CD1c-positive myeloid dendritic cell (primary cell): Measurements from ENCODE around the gene LDAH.

Experiments used
- DNase-seq: peaks from one replicate; pipeline ENCODE4 v3.0.0-alpha.2; 2016; ENCODE audit errors: extremely low spot score

Gene LDAH

GRCh38 chr2:20682167-20682920, 140.6 kb downstream of the LDAH start:
- no peak for DNase-seq

GRCh38 chr2:20680744-20681375, 142.0 kb downstream of the LDAH start:
- DNase-seq = no peak

GRCh38 chr2:20678780-20679179, 144.1 kb downstream of the LDAH start:
- no peak for DNase-seq

DNA sequence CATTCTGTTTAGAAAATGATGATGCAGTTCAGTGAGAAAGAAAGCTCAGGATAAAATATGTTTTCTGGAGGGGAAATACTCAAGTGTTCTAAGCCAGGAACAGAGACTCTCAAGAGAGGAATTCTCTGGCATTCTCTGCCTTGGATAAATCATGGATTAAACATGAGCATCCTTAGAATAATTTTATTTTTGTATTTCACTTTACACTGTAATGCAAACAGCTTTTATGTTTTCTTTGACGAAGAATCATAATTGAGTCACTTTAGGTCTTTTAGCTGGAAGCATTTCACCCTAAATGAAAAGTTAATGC, 144.9 kb downstream of the LDAH start:
- no peak for DNase-seq

DNA sequence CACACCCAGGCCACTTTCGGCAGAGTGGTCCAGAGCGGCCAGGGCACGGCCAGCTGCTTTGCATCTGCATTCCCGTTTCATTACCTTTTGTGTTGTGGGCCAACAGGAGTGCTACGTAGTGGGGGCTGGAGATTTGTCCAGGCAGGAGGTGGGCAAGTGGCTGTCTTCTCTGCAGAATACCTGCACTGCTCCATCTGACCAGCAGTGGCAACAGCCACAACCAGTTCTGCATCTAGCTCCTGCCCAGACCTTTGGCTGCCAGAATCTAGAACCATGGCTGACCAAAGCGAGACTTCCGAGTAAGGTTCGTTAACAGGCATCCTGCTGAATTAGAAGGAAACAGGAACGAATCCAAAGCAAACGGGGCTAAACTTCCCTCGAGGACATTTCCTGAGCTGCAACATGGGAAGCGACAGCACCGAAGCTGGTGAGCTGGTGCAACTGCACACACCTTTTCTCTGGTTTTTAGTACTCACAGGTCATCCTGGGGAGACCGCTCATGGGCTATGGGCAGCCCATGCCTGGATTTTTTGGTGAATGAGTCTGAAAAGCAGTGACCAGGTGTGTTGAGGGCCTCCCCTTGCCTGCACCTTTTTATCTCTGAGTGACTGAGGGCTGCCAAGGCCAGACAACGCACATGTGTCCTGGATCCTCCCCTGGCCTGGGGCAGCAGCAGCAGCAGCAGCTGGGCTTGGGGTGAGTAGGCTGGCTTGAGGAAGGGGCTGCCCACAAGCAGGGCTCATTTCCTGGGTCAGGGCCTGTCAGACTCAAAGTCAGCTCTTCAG, 145.4 kb downstream of the LDAH start:
- no peak for DNase-seq

DNA sequence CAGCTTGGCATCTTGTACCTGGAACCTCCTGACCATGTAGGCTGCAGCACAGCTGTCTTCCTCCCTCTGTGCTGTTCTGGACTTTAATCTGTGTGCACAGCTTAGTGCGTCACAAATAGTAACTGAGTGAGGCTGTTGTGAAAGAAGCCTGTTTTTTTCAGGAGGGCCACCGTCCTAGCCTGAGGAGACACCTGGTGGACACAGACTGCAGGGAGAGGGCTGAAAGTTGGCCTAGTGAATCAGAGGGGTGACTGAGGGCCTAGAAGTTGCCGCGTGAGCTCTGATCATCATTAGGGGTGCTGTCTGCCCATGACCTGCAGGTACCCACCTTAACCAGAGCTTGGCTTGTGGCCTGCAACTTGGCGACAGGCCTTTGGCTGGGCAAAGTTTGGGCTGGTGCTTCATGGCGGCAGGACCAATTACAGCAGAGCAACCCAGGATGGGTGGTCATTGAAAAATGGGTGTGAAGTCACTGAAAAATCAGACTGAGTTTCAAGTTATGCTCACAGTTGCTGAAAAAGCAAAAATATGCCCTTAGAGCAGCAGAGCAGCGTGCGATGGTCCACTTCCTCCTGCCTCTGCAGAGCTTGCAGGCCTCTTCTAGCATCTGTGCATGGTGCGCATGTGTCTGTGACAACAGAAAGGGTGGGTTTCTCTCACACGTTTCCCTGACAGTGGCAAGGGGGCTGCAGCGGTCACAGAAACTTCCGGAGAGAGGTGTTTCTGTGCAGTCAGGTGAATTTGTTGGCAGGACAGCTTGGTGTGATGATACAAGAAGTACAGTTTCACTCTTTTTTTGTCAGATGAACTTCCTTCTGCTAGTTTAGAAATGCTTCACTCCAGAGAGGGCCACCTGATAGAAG, 146.3 kb downstream of the LDAH start:
- DNase-seq = no peak

GRCh38 chr2:20675701-20676352, 147.1 kb downstream of the LDAH start:
- DNase-seq = no peak

- DNase-seq = no peak
Measured at GRCh38 chr2:20674974-20675679, 147.8 kb downstream of the LDAH start.

DNA sequence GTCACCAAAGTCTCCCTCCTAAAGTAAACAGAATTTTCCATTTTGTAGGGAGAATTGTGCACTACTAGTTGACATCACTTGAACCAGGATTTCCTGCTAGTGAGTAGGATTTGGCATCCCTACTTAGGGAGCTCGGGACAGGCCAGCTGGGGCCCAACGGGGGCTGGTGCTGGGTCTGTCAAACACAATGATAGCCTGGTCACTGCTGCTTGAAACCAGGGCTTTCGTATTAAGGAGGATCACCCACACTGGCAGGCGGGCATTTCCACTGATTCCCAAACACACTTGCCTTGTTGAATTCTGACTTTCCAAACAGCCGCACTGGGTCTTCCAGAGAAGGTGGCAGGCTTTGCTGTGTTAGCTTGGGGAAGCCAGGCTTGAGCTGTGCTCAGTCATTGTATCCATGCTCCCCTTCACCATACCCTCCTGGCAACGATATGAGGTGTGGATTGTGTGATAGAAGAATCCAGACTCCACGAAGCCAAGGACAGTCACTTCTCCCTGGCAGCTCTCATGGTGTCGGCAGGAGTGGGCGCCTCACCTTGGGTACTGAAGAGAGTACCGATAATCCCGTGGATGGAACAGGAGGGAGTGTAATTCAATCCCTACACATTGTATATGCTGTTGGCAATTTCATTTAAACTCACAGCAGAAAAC, 148.5 kb downstream of the LDAH start:
- no peak for DNase-seq

DNA sequence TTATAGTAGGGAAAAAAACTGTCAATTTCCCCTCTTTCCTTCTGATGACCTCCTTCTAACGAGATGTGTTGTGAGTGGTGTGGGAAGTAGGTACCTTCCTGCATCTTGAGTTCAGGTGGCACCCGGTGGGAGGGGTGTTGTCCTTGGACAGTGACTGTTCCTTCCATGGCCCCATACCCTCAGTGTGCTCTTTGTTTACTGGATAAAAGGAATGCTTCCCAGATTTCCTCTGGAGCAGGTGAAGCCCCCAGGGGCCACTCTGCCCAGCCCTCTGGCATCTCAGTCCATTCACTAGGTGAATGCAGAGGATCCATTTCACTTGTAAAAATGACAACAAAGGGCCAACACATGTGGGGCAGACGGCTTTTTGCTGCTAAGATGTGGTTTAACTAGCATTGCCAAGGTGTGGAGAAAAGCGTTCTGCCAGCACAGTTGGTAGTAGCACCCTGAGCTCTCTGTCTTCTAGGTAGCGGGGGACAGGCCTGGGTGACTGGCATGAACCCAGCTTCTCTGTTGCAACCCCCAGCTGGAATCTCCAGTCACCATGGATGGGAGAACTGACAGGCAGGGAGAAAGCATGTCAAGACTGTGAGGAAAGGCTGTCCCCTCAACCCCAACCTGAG, 149.1 kb downstream of the LDAH start:
- DNase-seq = no peak

- no peak for DNase-seq
Measured at GRCh38 chr2:20672201-20672951, 150.5 kb downstream of the LDAH start.

GRCh38 chr2:20671736-20672080, 151.2 kb downstream of the LDAH start:
- DNase-seq = no peak

DNA sequence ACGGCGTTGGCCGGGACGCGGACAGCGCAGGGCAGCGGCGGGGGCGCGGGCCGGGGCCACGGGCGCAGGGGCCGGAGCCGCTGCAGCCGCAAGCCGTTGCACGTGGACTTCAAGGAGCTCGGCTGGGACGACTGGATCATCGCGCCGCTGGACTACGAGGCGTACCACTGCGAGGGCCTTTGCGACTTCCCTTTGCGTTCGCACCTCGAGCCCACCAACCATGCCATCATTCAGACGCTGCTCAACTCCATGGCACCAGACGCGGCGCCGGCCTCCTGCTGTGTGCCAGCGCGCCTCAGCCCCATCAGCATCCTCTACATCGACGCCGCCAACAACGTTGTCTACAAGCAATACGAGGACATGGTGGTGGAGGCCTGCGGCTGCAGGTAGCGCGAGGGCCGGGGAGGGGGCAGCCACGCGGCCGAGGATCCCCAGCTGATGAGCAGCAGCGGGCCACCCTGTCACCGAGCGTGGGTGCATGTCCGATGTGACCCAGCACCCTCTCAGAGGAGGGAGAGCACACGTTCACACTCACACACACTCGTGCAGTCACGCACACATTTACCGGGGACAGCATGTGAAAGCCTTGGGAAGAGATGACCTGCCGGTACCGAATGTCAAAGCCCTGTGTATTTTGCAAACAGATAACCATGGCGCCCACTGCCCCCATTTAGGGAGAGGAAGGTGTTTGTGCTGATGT, 151.7 kb downstream of the LDAH start:
- no peak for DNase-seq

DNA sequence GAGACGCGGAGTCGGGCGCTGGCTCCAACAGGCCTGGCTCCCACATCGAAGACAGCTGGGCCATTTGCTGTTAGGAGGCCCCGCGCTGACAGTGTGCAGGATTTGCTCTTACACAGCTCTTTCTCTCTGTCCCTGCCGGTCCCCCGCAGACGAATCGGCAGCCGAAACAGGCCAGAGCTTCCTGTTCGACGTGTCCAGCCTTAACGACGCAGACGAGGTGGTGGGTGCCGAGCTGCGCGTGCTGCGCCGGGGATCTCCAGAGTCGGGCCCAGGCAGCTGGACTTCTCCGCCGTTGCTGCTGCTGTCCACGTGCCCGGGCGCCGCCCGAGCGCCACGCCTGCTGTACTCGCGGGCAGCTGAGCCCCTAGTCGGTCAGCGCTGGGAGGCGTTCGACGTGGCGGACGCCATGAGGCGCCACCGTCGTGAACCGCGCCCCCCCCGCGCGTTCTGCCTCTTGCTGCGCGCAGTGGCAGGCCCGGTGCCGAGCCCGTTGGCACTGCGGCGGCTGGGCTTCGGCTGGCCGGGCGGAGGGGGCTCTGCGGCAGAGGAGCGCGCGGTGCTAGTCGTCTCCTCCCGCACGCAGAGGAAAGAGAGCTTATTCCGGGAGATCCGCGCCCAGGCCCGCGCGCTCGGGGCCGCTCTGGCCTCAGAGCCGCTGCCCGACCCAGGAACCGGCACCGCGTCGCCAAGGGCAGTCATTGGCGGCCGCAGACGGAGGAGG, 152.4 kb downstream of the LDAH start:
- DNase-seq = no peak

GRCh38 chr2:20669562-20670314, 153.2 kb downstream of the LDAH start:
- no peak for DNase-seq

GRCh38 chr2:20668871-20669475, 153.9 kb downstream of the LDAH start:
- DNase-seq = no peak

GRCh38 chr2:20668451-20668850, 154.4 kb downstream of the LDAH start:
- DNase-seq = no peak
